CD4-positive, alpha-beta T cell treated with Interferon alpha-2 for 1 hour (primary cell): ENCODE results near the gene CCNK.
A peak's percentile ranks its signal among the peaks of the same experiment; 100 is the strongest.

ENCODE experiments used
- DNase-seq, 2 donors: peaks; one replicate each; pipeline ENCODE4 v3.0.0-alpha.2; 2020 to 2022

The CCNK gene

GRCh38 chr14:99480917-99481744 lies at the start of gene CCNK:
Gene CCNK, plus strand, starts transcription at chr14:99481409. Its CDS starts 11,269 bp downstream, at chr14:99492678.
- peak; percentile 100 for DNase-seq

- DNase-seq: no peak
Measured at GRCh38 chr14:99431986-99432385, 49.2 kb upstream of the CCNK start.

GRCh38 chr14:99432485-99432884 lies 48.7 kb upstream of the CCNK start:
- no peak for DNase-seq

- no peak for DNase-seq
Measured at GRCh38 chr14:99435327-99435726, 45.9 kb upstream of the CCNK start.

GRCh38 chr14:99436247-99437180 lies 44.7 kb upstream of the CCNK start:
- DNase-seq: peak in 1 of 2 donors; percentile 34

GRCh38 chr14:99437706-99438105 lies 43.5 kb upstream of the CCNK start:
- no peak for DNase-seq

GRCh38 chr14:99440278-99440677 lies 40.9 kb upstream of the CCNK start:
- DNase-seq: no peak

GRCh38 chr14:99441157-99441870 lies 39.9 kb upstream of the CCNK start:
- DNase-seq: no peak

- no peak for DNase-seq
Measured at GRCh38 chr14:99441918-99442317, 39.3 kb upstream of the CCNK start.

- no peak for DNase-seq
Measured at GRCh38 chr14:99445931-99446330, 35.3 kb upstream of the CCNK start.

- no peak for DNase-seq
Measured at GRCh38 chr14:99447739-99448138, 33.5 kb upstream of the CCNK start.

GRCh38 chr14:99450266-99450665 lies 30.9 kb upstream of the CCNK start:
- DNase-seq: no peak

GRCh38 chr14:99451234-99451633 lies 30.0 kb upstream of the CCNK start:
- no peak for DNase-seq

- no peak for DNase-seq
Measured at GRCh38 chr14:99452968-99453367, 28.2 kb upstream of the CCNK start.

- DNase-seq: no peak
Measured at GRCh38 chr14:99454246-99454645, 27.0 kb upstream of the CCNK start.

GRCh38 chr14:99459481-99460100 lies 21.6 kb upstream of the CCNK start:
- no peak for DNase-seq

- no peak for DNase-seq
Measured at GRCh38 chr14:99460793-99461192, 20.4 kb upstream of the CCNK start.

GRCh38 chr14:99461411-99462085 lies 19.7 kb upstream of the CCNK start:
- no peak for DNase-seq

GRCh38 chr14:99462210-99462609 lies 19.0 kb upstream of the CCNK start:
- no peak for DNase-seq

- DNase-seq: no peak
Measured at GRCh38 chr14:99463974-99464373, 17.2 kb upstream of the CCNK start.

- DNase-seq: no peak
Measured at GRCh38 chr14:99465288-99465687, 15.9 kb upstream of the CCNK start.

- DNase-seq: no peak
Measured at GRCh38 chr14:99466758-99467157, 14.5 kb upstream of the CCNK start.
